HepG2 (cell line): ENCODE results near the gene TMEM120A.

ENCODE experiments used
- JUND ChIP-seq: sonication (generic); formaldehyde crosslinking; IDR thresholded peaks from 2 replicates; pipeline ENCODE4 v1.8.0; 2022; ENCODE audit warnings: mild to moderate bottlenecking, missing genetic modification reagents
- TAF1 ChIP-seq: sonication (generic); formaldehyde crosslinking; IDR thresholded peaks from 2 replicates; pipeline ENCODE4 v1.4.0; 2020; ENCODE audit warnings: missing genetic modification reagents
- ZNF18 ChIP-seq: sonication (generic); formaldehyde crosslinking; IDR thresholded peaks from 2 replicates; pipeline ENCODE4 v1.8.0; 2022; ENCODE audit warnings: mild to moderate bottlenecking, missing genetic modification reagents; ENCODE audit not compliant: insufficient replicate concordance
- ZNF383 ChIP-seq: sonication (generic); formaldehyde crosslinking; IDR thresholded peaks from 2 replicates; pipeline ENCODE4 v1.4.0; 2020; ENCODE audit warnings: missing genetic modification reagents, mild to moderate bottlenecking, borderline replicate concordance

- TF ChIP-seq TAF1 (no peak), ZNF18 (no peak), ZNF383 (CRISPR knock-in tag) (no peak), JUND (CRISPR knock-in tag) (no peak)
Observed at GRCh38 chr7:76002139-76002538, 7.7 kb upstream of the TMEM120A start.
